K562 (cell line): Measurements from ENCODE around the gene ZC3H10. TPM values are rescaled to one million over a fixed set of nuclear protein-coding genes. Genes with fewer than 3 reads are reported as not detected.
A peak's percentile ranks its signal among the peaks of the same experiment; 100 is the strongest.

Experiments used
- CHCHD3 ChIP-seq: fragments of 250-450 bp; sonication (Bioruptor Pico); IDR thresholded peaks from 2 replicates; pipeline ENCODE4 v2.1.2; 2022; ENCODE audit warnings: mild to moderate bottlenecking
- ELF2 ChIP-seq: fragments of 250-450 bp; sonication (Bioruptor Pico); IDR thresholded peaks from 2 replicates; pipeline ENCODE4 v1.5.0; 2021; ENCODE audit warnings: mild to moderate bottlenecking
- GABPA ChIP-seq: fragments of 200-800 bp; sonication (Bioruptor generic); conservative IDR thresholded peaks from 2 replicates; pipeline ENCODE4 v1.6.1; 2016; ENCODE audit warnings: low read depth, missing genetic modification characterization, missing compliant biosample characterization
- HLTF ChIP-seq: fragments of 450-650 bp; IDR thresholded peaks from 2 replicates; pipeline ENCODE4 v1.6.1; 2016
- IFI16 ChIP-seq: fragments of 250-450 bp; sonication (Bioruptor Pico); IDR thresholded peaks from 2 replicates; pipeline ENCODE4 v2.1.2; 2022; ENCODE audit warnings: mild to moderate bottlenecking, inconsistent platforms
- POLR2G ChIP-seq: fragments of 200-400 bp; formaldehyde crosslinking; IDR thresholded peaks from 2 replicates; pipeline ENCODE4 v1.6.1; 2017; ENCODE audit warnings: low read depth, mild to moderate bottlenecking, antibody characterized with exemption, low read length, moderate library complexity
- PRPF4 ChIP-seq: fragments of 200-400 bp; formaldehyde crosslinking; IDR thresholded peaks from one replicate; pipeline ENCODE4 v1.6.1; 2017; ENCODE audit warnings: low read length, low read depth, mild to moderate bottlenecking; ENCODE audit not compliant: insufficient read depth, poor library complexity, severe bottlenecking
- RAD21 ChIP-seq, 2 experiments: fragments of 250-450 bp in 1 of 2; fragments of 450-650 bp in 1 of 2; sonication (Bioruptor Pico) in 1 of 2; formaldehyde crosslinking in 1 of 2; IDR thresholded peaks in 1 of 2; conservative IDR thresholded peaks in 1 of 2; 2 replicates each; pipeline versions ENCODE4 v1.4.0 to v1.8.0; 2020 to 2022; ENCODE audit warnings: mild to moderate bottlenecking in 2 of 2, moderate library complexity in 1 of 2
- RBM25 ChIP-seq: fragments of 200-400 bp; formaldehyde crosslinking; IDR thresholded peaks from 2 replicates; pipeline ENCODE4 v1.6.1; 2018; ENCODE audit warnings: low read length, low read depth, moderate library complexity; ENCODE audit not compliant: severe bottlenecking
- SMAD3 ChIP-seq: fragments of 450-650 bp; formaldehyde crosslinking; conservative IDR thresholded peaks from 2 replicates; pipeline ENCODE4 v1.4.0; 2020; ENCODE audit warnings: mild to moderate bottlenecking
- STAG1 ChIP-seq: sonication (generic); formaldehyde crosslinking; IDR thresholded peaks from 2 replicates; pipeline ENCODE4 v1.5.0; 2020; ENCODE audit warnings: missing genetic modification reagents, borderline replicate concordance
- STAT5A ChIP-seq: IDR thresholded peaks from 2 replicates; pipeline ENCODE4 v1.6.1; 2012; ENCODE audit warnings: low read length, inconsistent platforms, borderline replicate concordance
- THAP7 ChIP-seq: fragments of 250-450 bp; sonication (Bioruptor Pico); IDR thresholded peaks from 2 replicates; pipeline ENCODE4 v1.5.0; 2021
- TSC22D4 ChIP-seq: fragments of 450-650 bp; IDR thresholded peaks from 2 replicates; pipeline ENCODE4 v1.6.1; 2016; ENCODE audit warnings: missing genetic modification characterization, missing biosample characterization, control low read depth
- ZNF140 ChIP-seq: fragments of 250-450 bp; sonication (Bioruptor Pico); IDR thresholded peaks from 2 replicates; pipeline ENCODE4 v1.8.0; 2021; ENCODE audit warnings: moderate library complexity, mild to moderate bottlenecking, inconsistent platforms
- ZNF347 ChIP-seq: fragments of 450-650 bp; formaldehyde crosslinking; IDR thresholded peaks from 2 replicates; pipeline ENCODE4 v1.4.0; 2020; ENCODE audit warnings: low read depth, mild to moderate bottlenecking, moderate library complexity
- ZNF740 ChIP-seq, 3 experiments: fragments of 200-800 bp in 1 of 3; sonication (Bioruptor generic) in 1 of 3; sonication (generic) in 1 of 3; formaldehyde crosslinking in 1 of 3; IDR thresholded peaks; 2 replicates each; pipeline versions ENCODE4 v1.6.1 to v1.8.0; 2016 to 2022; ENCODE audit warnings: mild to moderate bottlenecking in 2 of 3, missing compliant biosample characterization in 2 of 3, missing genetic modification characterization in 2 of 3, missing genetic modification reagents in 1 of 3
- polyA plus RNA-seq, 8 experiments: library from polyadenylated mRNA; depleted of rRNA in 4 of 8; stranded (reverse) in 5 of 8; unstranded in 3 of 8; fragments of >200 nt; fragmentation: Nextera tagmentation in 2 of 8; fragmentation: Illumina TruSeq in 1 of 8; extraction: Ambion mirVana in 2 of 8; extraction: Trizol in 1 of 8; gene quantifications; 2 replicates each; pipeline versions ENCODE4 v1.2.1 to v1.2.3, GENCODE V29; 2011 to 2014; ENCODE audit warnings: inconsistent platforms in 1 of 8, missing spikeins in 1 of 8
- total RNA-seq, 7 experiments: library from RNA; depleted of rRNA in 6 of 7; stranded (reverse); fragments of >200 nt in 6 of 7; fragmentation: Illumina TruSeq in 2 of 7; extraction: Trizol in 2 of 7; gene quantifications; 2 replicates each; pipeline versions ENCODE4 v1.2.1 to v1.2.3, GENCODE V29; 2011 to 2021; ENCODE audit warnings: low replicate concordance in 1 of 7
- TF ChIP-seq, protein P1 (sequence below): fragments of 450-650 bp; formaldehyde crosslinking; IDR thresholded peaks from 2 replicates; pipeline ENCODE4 v1.4.0; 2022; ENCODE audit warnings: missing genetic modification characterization
- TF ChIP-seq, protein P2 (sequence below): fragments of 200-800 bp; sonication (Bioruptor generic); IDR thresholded peaks from 2 replicates; pipeline ENCODE4 v1.6.1; 2017; ENCODE audit warnings: missing genetic modification characterization, missing compliant biosample characterization
- TF ChIP-seq, protein P3 (sequence below): fragments of 250-450 bp; sonication (Bioruptor Pico); IDR thresholded peaks from 2 replicates; pipeline ENCODE4 v1.5.1; 2021; ENCODE audit warnings: mild to moderate bottlenecking

The ZC3H10 gene
- total and polyA plus RNA-seq, 9 of the 15 experiments (the other 6 are each of a cell fraction or from before 2014, with no cell fraction given): 0.31 to 4.1 (median 1.6) TPM

GRCh38 chr12:56116267-56117081 lies 1.6 kb upstream of the ZC3H10 start, which contains the start of gene RPL41 (continued):
- TF ChIP-seq THAP7 (no peak), POLR2G (peak; percentile 82), ELF2 (CRISPR knock-in tag) (0 out of 2 replicates have a peak, but pooled peaks have one; percentile 38), HLTF (peak; percentile 78), STAG1 (CRISPR knock-in tag) (no peak), GABPA (tag) (peak; percentile 97), ZNF140 (CRISPR knock-in tag) (no peak), RBM25 (no peak), SMAD3 (CRISPR knock-in tag) (0 out of 2 replicates have a peak, but pooled peaks have one; percentile 7), ZNF740 (CRISPR knock-in tag; IDR thresholded peaks at IDR 0.05) (peak; percentile 100), ZNF740 (tag; IDR thresholded peaks at IDR 0.05) (peak in 1 of 2 experiments; percentile 100; a peak in 2 of 4 replicates), RAD21 (CRISPR knock-in tag; conservative IDR thresholded peaks at IDR 0.05 in 1 of 2, IDR thresholded peaks at IDR 0.05 in 1 of 2) (0 out of 4 replicates have a peak, but pooled peaks have one; percentile 1 to 29), ZNF347 (no peak), STAT5A (no peak; the same call in 1 of the 2 replicates), PRPF4 (no peak), CHCHD3 (peak; percentile 47; the same call in 1 of the 2 replicates), IFI16 (CRISPR knock-in tag) (no peak), TSC22D4 (tag) (peak; percentile 79; the same call in 1 of the 2 replicates)
- TF ChIP-seq, protein P1, sequence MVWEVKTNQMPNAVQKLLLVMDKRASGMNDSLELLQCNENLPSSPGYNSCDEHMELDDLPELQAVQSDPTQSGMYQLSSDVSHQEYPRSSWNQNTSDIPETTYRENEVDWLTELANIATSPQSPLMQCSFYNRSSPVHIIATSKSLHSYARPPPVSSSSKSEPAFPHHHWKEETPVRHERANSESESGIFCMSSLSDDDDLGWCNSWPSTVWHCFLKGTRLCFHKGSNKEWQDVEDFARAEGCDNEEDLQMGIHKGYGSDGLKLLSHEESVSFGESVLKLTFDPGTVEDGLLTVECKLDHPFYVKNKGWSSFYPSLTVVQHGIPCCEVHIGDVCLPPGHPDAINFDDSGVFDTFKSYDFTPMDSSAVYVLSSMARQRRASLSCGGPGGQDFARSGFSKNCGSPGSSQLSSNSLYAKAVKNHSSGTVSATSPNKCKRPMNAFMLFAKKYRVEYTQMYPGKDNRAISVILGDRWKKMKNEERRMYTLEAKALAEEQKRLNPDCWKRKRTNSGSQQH (CRISPR knock-in tag): 0 out of 2 replicates have a peak, but pooled peaks have one; percentile 39
- TF ChIP-seq, protein P2, sequence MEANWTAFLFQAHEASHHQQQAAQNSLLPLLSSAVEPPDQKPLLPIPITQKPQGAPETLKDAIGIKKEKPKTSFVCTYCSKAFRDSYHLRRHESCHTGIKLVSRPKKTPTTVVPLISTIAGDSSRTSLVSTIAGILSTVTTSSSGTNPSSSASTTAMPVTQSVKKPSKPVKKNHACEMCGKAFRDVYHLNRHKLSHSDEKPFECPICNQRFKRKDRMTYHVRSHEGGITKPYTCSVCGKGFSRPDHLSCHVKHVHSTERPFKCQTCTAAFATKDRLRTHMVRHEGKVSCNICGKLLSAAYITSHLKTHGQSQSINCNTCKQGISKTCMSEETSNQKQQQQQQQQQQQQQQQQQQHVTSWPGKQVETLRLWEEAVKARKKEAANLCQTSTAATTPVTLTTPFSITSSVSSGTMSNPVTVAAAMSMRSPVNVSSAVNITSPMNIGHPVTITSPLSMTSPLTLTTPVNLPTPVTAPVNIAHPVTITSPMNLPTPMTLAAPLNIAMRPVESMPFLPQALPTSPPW (CRISPR knock-in tag): peak; percentile 92
- TF ChIP-seq, protein P3, sequence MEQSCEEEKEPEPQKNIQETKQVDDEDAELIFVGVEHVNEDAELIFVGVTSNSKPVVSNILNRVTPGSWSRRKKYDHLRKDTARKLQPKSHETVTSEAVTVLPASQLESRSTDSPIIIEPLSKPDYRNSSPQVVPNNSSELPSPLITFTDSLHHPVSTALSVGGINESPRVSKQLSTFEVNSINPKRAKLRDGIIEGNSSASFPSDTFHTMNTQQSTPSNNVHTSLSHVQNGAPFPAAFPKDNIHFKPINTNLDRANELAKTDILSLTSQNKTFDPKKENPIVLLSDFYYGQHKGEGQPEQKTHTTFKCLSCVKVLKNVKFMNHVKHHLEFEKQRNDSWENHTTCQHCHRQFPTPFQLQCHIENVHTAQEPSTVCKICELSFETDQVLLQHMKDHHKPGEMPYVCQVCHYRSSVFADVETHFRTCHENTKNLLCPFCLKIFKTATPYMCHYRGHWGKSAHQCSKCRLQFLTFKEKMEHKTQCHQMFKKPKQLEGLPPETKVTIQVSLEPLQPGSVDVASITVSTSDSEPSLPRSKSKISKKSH (CRISPR knock-in tag): no peak
